BLaER1 treated with 17β-estradiol and CSF1 and Interleukin-3, amounts not matched to agents 10 nM and 100 nM (cell line): ENCODE results near the gene TBC1D16.

Experiments
- H3K27ac ChIP-seq, 11 experiments: shearing (Covaris generic); formaldehyde crosslinking; 2 replicates each; pipeline ENCODE4 v1.8.1; 2022
- H3K27me3 ChIP-seq, 11 experiments: shearing (Covaris generic); formaldehyde crosslinking; 2 replicates each; pipeline ENCODE4 v1.8.1; 2022
- H3K36me3 ChIP-seq, 11 experiments: shearing (Covaris generic); formaldehyde crosslinking; 2 replicates each; pipeline ENCODE4 v1.8.1; 2022
- H3K4me1 ChIP-seq, 10 experiments: shearing (Covaris generic); formaldehyde crosslinking; 2 replicates each; pipeline ENCODE4 v1.8.1; 2022
- H3K4me2 ChIP-seq, 11 experiments: shearing (Covaris generic); formaldehyde crosslinking; 2 replicates each; pipeline ENCODE4 v1.8.1; 2022
- H3K4me3 ChIP-seq, 10 experiments: shearing (Covaris generic); formaldehyde crosslinking; 2 replicates each; pipeline ENCODE4 v1.8.1; 2022
- H3K9ac ChIP-seq, 11 experiments: shearing (Covaris generic); formaldehyde crosslinking; 2 replicates each; pipeline ENCODE4 v1.8.1; 2022
- H3K9me3 ChIP-seq, 11 experiments: shearing (Covaris generic); formaldehyde crosslinking; replicated peaks in 1 of 11; 2 replicates each; pipeline ENCODE4 v1.8.1; 2022
- H4K20me1 ChIP-seq, 11 experiments: shearing (Covaris generic); formaldehyde crosslinking; 2 replicates each; pipeline ENCODE4 v1.8.1; 2022
- Cebpa-rat ChIP-seq, 11 experiments: shearing (Covaris generic); IDR thresholded peaks; 2 replicates each; pipeline ENCODE4 v1.8.1; 2022

The TBC1D16 gene

DNA sequence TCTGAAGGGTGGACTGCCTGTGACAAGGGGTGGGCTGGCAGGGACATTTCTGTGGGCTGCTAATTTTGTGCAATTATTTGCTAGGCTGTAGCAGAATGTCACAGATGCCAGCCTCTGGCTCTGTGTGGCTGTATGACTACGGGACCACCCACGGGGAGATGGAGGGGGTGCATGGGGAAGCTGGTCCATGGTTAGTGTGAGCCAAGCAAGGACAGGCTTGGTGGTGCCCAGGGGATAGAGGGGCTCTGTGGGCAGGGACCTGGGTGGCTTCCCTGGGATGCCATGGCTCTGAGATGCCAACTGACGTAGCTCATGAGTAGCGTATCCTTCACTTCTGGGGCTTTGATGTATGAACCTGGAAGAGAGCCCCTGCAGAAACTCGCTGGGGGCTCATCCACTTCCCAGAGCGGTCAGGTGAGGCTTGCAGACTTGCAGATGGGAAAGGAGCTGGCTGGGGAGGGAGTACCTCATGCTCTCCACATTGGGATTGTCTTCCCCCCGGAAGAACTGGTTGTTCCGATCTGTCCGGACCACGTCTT lies 87.2 kb downstream of the TBC1D16 start:
- no peak for TF ChIP-seq Cebpa-rat (IDR thresholded peaks at IDR 0.05)
- peaks cover 7 to 58% (median 39%) of the 10 kb centered on the region in 11 experiments; a peak in 19 of 22 replicates for H4K20me1 ChIP-seq
- no peak overlapping the region for H3K9ac ChIP-seq
- peak overlapping the region in 8 of 11 experiments; percentile 87 to 99 (median 96); a peak in 11 of 22 replicates for H3K4me2 ChIP-seq
- no peak overlapping the region for H3K4me3 ChIP-seq
- no peaks in the 10 kb centered on the region for H3K9me3 ChIP-seq
- H3K27ac ChIP-seq: no peak overlapping the region
- peaks cover 28 to 98% (median 87%) of the 10 kb centered on the region in 10 experiments for H3K4me1 ChIP-seq
- H3K27me3 ChIP-seq: peaks cover 14 to 48% (median 25%) of the 10 kb centered on the region in 11 experiments; a peak in 21 of 22 replicates
- peaks cover 0 to 26% (median 0%) of the 10 kb centered on the region in 11 experiments; a peak in 5 of 22 replicates for H3K36me3 ChIP-seq

DNA sequence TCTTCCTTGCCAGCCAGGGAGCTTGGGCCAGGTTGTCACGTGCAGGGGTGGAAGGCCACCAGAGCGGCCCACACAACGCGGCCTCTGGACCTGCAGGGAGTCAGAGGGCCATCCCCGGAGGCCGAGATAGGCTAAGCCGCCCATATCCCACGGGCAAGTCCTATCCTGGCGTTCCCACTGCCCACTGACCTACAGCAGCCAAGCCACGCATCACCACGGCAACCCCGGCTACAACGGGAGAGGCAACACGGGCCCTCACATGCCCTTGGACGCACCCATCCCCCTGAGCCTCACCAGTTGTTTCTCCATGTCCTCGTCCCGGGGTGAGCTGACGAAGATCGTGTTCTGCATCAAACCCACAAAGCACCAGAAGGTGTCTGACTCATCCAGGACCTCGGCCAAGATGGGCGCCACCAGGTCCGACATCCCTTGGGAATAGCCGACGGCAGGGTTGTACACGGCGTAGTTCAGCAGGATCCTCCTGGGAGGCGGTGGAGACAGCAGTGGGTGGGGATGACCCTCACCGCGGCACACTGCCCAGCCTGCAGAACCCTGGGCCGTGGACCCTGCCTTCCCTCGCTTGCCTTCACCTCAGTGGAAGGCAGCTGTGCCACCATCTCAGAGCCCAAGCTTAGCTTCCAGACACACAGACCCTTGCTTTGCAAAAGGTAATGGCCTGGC lies 88.2 kb downstream of the TBC1D16 start:
- Histone ChIP-seq H3K4me1 (peaks cover 34 to 98% (median 87%) of the 10 kb centered on the region in 10 experiments), H3K4me2 (peak overlapping the region in 8 of 11 experiments; percentile 57 to 91 (median 68); a peak in 16 of 22 replicates), H3K9me3 (no peaks in the 10 kb centered on the region), H3K27me3 (peaks cover 14 to 41% (median 25%) of the 10 kb centered on the region in 11 experiments; a peak in 21 of 22 replicates), H3K36me3 (peaks cover 0 to 26% (median 0%) of the 10 kb centered on the region in 11 experiments; a peak in 5 of 22 replicates), H3K27ac (no peak overlapping the region), H4K20me1 (peaks cover 4 to 50% (median 42%) of the 10 kb centered on the region in 11 experiments; a peak in 19 of 22 replicates), H3K9ac (no peak overlapping the region; a peak in 1 of 22 replicates), H3K4me3 (no peak overlapping the region)
- no peak for TF ChIP-seq Cebpa-rat (IDR thresholded peaks at IDR 0.05)

DNA sequence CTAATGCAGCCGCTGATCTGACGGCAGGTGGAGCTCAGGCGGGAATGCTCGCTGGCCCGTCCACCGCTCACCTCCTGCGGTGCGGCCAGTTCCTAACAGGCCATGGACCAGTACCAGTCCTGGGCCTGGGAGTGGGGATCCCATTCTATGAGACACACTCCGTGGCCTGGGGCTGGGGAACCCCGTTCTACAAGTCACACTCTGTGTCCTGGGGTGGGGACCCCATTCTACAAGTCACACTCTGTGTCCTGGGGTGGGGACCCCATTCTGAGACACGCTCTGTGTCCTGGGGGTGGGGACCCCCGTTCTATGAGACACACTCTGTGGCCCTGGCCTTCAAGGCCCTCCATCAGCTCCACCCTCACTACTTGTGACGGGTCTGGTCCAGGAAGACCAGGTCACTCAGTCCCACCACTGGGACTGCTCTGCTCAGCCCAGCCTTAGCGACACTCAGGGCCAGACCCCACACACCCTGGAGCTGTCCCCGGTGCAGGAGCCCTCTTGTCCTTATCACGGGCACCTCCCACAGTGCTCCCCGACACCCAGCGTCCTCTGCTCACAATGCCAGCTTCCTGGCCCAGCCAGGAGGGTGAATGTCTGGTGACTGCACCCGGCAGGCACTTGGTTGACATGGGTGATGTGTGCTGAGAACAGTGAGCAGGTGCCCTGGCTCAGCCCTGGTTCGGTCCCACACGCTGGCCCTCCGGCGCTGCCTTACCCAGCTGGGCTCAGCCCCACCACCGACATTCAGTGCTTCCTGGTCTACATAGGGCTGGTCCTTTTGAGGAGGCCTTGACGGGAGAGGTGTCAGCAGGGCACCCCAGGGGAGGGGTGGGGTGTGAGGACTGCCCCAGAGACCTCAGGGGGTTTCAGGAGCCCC lies 89.1 kb downstream of the TBC1D16 start:
- Histone ChIP-seq H3K4me1 (peaks cover 31 to 96% (median 85%) of the 10 kb centered on the region in 10 experiments), H3K4me3 (no peak overlapping the region), H3K27ac (no peak overlapping the region), H3K9ac (no peak overlapping the region; a peak in 1 of 22 replicates), H3K9me3 (no peaks in the 10 kb centered on the region), H4K20me1 (peaks cover 0 to 44% (median 33%) of the 10 kb centered on the region in 11 experiments; a peak in 16 of 22 replicates), H3K27me3 (peaks cover 14 to 32% (median 25%) of the 10 kb centered on the region in 11 experiments; a peak in 21 of 22 replicates), H3K36me3 (peaks cover 0 to 26% (median 0%) of the 10 kb centered on the region in 11 experiments; a peak in 5 of 22 replicates), H3K4me2 (peak overlapping the region in 8 of 11 experiments; percentile 57 to 91 (median 68); a peak in 16 of 22 replicates)
- no peak for TF ChIP-seq Cebpa-rat (IDR thresholded peaks at IDR 0.05)

GRCh38 chr17:79945591-79946255 lies 89.9 kb downstream of the TBC1D16 start:
- Histone ChIP-seq H3K4me1 (peaks cover 26 to 96% (median 85%) of the 10 kb centered on the region in 10 experiments), H3K4me2 (peak overlapping the region in 5 of 11 experiments; percentile 29 to 80 (median 73); a peak in 5 of 22 replicates), H4K20me1 (peaks cover 0 to 51% (median 24%) of the 10 kb centered on the region in 11 experiments; a peak in 15 of 22 replicates), H3K9me3 (no peaks in the 10 kb centered on the region), H3K9ac (no peak overlapping the region), H3K4me3 (no peak overlapping the region), H3K36me3 (peaks cover 0 to 26% (median 0%) of the 10 kb centered on the region in 11 experiments; a peak in 5 of 22 replicates), H3K27me3 (peaks cover 14 to 31% (median 24%) of the 10 kb centered on the region in 11 experiments; a peak in 21 of 22 replicates), H3K27ac (no peak overlapping the region)
- no peak for TF ChIP-seq Cebpa-rat (IDR thresholded peaks at IDR 0.05)

- H3K4me2 ChIP-seq: peak overlapping the region in 8 of 11 experiments; percentile 18 to 82 (median 76); a peak in 12 of 22 replicates
- TF ChIP-seq Cebpa-rat (IDR thresholded peaks at IDR 0.05): no peak
- no peak overlapping the region for H3K27ac ChIP-seq
These were observed 90.8 kb downstream of the TBC1D16 start for GRCh38 chr17:79944821-79945391.

GRCh38 chr17:79944251-79944812 lies 91.3 kb downstream of the TBC1D16 start:
- H3K27ac ChIP-seq: no peak overlapping the region
- H3K4me3 ChIP-seq: no peak overlapping the region
- H3K4me1 ChIP-seq: peaks cover 29 to 96% (median 85%) of the 10 kb centered on the region in 10 experiments
- TF ChIP-seq Cebpa-rat (IDR thresholded peaks at IDR 0.05): no peak
- peaks cover 13 to 25% (median 21%) of the 10 kb centered on the region in 11 experiments; a peak in 19 of 22 replicates for H3K27me3 ChIP-seq
- H3K4me2 ChIP-seq: peak overlapping the region in 8 of 11 experiments; percentile 33 to 82 (median 79); a peak in 13 of 22 replicates
- no peaks in the 10 kb centered on the region for H3K9me3 ChIP-seq
- H3K9ac ChIP-seq: no peak overlapping the region; a peak in 1 of 22 replicates
- H3K36me3 ChIP-seq: peaks cover 0 to 25% (median 0%) of the 10 kb centered on the region in 11 experiments; a peak in 5 of 22 replicates
- H4K20me1 ChIP-seq: peaks cover 0 to 60% (median 13%) of the 10 kb centered on the region in 11 experiments; a peak in 13 of 22 replicates

More at GRCh38 chr17:79944821-79945391, 90.8 kb downstream of the TBC1D16 start:
- no peak overlapping the region for H3K9ac ChIP-seq
- H3K4me3 ChIP-seq: no peak overlapping the region
- peaks cover 12 to 25% (median 21%) of the 10 kb centered on the region in 11 experiments; a peak in 20 of 22 replicates for H3K27me3 ChIP-seq
- peaks cover 30 to 96% (median 85%) of the 10 kb centered on the region in 10 experiments for H3K4me1 ChIP-seq
- H4K20me1 ChIP-seq: peaks cover 0 to 60% (median 16%) of the 10 kb centered on the region in 11 experiments; a peak in 13 of 22 replicates
- H3K9me3 ChIP-seq: no peaks in the 10 kb centered on the region
- peaks cover 0 to 26% (median 0%) of the 10 kb centered on the region in 11 experiments; a peak in 5 of 22 replicates for H3K36me3 ChIP-seq
